ENCODE data around the gene ECHS1. TPM values are rescaled to one million over a fixed set of nuclear protein-coding genes. Genes with fewer than 3 reads are reported as not detected.

The ECHS1 gene
- total and polyA plus RNA-seq, 7 donors = 83.2 to 151 (median 121) TPM

DNA sequence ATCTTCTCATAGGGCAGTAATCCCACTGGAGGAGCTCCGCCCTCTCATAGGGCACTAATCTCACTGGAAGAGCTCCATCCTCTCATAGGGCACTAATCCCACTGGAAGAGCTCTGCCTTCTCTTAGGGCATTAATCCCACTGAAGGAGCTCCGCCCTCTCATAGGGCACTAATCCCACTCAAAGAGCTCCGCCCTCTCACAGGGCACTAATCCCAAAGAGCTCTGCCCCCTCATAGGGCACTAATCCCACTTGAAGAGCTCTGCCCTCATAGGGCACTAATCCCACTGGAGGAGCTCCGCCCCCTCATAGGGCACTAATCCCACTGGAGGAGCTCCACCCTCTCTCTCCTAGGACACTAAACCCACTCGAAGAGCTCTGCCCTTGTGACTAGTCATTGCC, 11.9 kb downstream of the ECHS1 start:
- H3K36me3 ChIP-seq (ENCODE audit: insufficient read depth in 1 of 2, low read depth in 1 of 2) = peaks cover 4 to 45% of the 10 kb centered on the region in 2 donors
- 83 to 87% (median 87%) methylated on average over 5 of the region's 5 CpGs for WGBS, 3 donors
- intact Hi-C loops (cut with DNase I) = no loop called here
- no peak overlapping the region for H3K4me3 ChIP-seq
- H3K4me1 ChIP-seq = peaks cover 4% of the 10 kb centered on the region
- no peaks in the 10 kb centered on the region for H3K9me3 ChIP-seq
- no peak overlapping the region for H3K27ac ChIP-seq
- no peak for DNase-seq
- TF ChIP-seq, protein P1, sequence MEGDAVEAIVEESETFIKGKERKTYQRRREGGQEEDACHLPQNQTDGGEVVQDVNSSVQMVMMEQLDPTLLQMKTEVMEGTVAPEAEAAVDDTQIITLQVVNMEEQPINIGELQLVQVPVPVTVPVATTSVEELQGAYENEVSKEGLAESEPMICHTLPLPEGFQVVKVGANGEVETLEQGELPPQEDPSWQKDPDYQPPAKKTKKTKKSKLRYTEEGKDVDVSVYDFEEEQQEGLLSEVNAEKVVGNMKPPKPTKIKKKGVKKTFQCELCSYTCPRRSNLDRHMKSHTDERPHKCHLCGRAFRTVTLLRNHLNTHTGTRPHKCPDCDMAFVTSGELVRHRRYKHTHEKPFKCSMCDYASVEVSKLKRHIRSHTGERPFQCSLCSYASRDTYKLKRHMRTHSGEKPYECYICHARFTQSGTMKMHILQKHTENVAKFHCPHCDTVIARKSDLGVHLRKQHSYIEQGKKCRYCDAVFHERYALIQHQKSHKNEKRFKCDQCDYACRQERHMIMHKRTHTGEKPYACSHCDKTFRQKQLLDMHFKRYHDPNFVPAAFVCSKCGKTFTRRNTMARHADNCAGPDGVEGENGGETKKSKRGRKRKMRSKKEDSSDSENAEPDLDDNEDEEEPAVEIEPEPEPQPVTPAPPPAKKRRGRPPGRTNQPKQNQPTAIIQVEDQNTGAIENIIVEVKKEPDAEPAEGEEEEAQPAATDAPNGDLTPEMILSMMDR (IDR thresholded peaks at IDR 0.05) = no peak
- H3K27me3 ChIP-seq (ENCODE audit: insufficient read depth in 3 of 3, low read length in 2 of 3) = no peaks in the 10 kb centered on the region
- ATAC-seq = no peak

DNA sequence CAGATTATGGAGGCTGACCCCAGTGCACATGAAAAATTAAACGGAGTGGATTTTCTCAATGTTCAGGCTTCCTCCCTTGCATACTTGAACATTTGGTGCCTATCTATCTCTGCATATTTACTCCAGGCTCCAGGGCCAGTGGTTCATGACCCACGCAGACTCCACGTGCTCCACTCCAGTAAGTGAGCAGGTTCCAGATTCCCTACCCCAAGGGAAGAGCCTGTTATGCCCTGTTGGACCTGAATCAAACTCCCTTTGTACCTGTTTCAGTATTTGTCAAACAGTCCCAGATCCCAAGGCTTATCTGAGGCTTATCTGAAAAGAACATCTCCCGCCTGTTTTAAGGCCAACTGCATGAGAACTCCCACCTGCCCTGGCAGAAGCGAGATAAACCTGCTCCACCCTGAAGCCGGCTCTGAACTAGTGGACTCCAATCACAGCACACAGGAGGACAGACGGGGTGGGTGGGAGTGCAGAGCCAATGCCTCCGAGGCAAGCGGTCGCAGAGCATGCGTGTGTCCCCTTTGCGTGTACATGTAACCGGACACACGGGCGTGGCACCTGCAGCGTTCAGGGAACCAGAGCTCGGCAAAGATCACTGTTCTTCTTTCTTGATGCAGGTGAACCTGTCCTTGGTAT, 13.1 kb downstream of the ECHS1 start:
- WGBS, 3 donors = 80 to 84% (median 81%) methylated on average over 17 of the region's 17 CpGs
- no peak for DNase-seq

DNA sequence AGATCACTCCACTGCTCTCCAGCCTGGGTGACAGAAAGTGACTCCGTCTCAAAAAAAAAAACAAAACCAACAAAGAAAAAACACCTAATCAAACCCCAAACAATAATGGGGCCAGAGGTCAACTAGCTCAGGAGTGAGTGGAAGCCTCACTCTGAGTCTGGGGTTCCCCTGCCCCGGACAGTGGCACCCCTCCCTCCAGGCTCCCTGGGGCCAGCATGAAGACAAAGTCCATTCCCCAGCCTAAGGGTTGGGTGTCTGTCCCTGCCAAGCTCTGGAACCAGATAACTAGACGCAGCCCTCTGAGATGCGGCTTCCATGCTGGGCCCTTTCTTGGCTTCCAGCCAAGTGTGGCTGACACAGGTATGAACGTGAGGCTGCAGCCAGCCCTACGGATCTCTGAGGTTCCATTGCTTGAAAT, 13.6 kb downstream of the ECHS1 start:
- Histone ChIP-seq H3K4me1 (peaks cover 4% of the 10 kb centered on the region), H3K9me3 (no peaks in the 10 kb centered on the region), H3K36me3 (ENCODE audit: insufficient read depth in 1 of 2, low read depth in 1 of 2) (peaks cover 4 to 29% of the 10 kb centered on the region in 2 donors), H3K4me3 (no peak overlapping the region), H3K27ac (no peak overlapping the region), H3K27me3 (ENCODE audit: insufficient read depth in 3 of 3, low read length in 2 of 3) (peaks cover 0 to 8% (median 0%) of the 10 kb centered on the region in 3 donors)
- TF ChIP-seq, protein P1 (IDR thresholded peaks at IDR 0.05) = no peak
- 54 to 68% (median 65%) methylated on average over 6 of the region's 6 CpGs for WGBS, 3 donors
- DNase-seq (peak in 1 of 2 donors; percentile 28), ATAC-seq (no peak)
- intact Hi-C loops (cut with DNase I) = no loop called here

More for the DNA sequence above, 13.1 kb downstream of the ECHS1 start:
- Histone ChIP-seq H3K36me3 (ENCODE audit: insufficient read depth in 1 of 2, low read depth in 1 of 2) (peaks cover 4 to 34% of the 10 kb centered on the region in 2 donors), H3K4me3 (no peak overlapping the region), H3K27me3 (ENCODE audit: insufficient read depth in 3 of 3, low read length in 2 of 3) (peaks cover 0 to 8% (median 0%) of the 10 kb centered on the region in 3 donors), H3K4me1 (peaks cover 4% of the 10 kb centered on the region), H3K27ac (no peak overlapping the region), H3K9me3 (no peaks in the 10 kb centered on the region)
- intact Hi-C loops (cut with DNase I) = no loop called here
- TF ChIP-seq, protein P1 (IDR thresholded peaks at IDR 0.05) = no peak
- ATAC-seq = no peak

DNA sequence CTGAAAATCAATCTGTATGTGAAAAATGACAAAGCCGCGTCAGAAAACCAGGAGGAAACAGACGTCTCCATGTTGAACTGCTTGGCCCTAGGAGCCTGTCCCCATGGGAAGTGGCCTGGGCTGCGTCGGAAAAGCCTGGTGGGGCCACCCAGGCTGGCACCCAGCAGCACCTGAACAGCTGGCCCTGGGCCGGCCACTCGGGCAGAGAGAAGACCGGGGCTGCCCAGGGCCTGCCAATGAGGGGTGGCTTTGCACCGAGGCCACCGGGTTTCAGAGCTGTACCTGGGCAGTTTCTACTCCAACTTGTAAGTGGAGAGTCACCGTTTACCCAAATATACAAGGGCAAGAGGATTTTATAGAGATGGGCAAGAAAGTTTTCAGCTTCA, 14.2 kb downstream of the ECHS1 start:
- Histone ChIP-seq H3K27me3 (ENCODE audit: insufficient read depth in 3 of 3, low read length in 2 of 3) (peaks cover 0 to 8% (median 0%) of the 10 kb centered on the region in 3 donors), H3K4me1 (peaks cover 4% of the 10 kb centered on the region), H3K9me3 (no peaks in the 10 kb centered on the region), H3K27ac (no peak overlapping the region), H3K4me3 (no peak overlapping the region), H3K36me3 (ENCODE audit: insufficient read depth in 1 of 2, low read depth in 1 of 2) (peaks cover 4 to 22% of the 10 kb centered on the region in 2 donors)
- 62 to 85% (median 68%) methylated on average over 11 of the region's 11 CpGs for WGBS, 3 donors
- TF ChIP-seq, protein P1 (IDR thresholded peaks at IDR 0.05) = no peak
- intact Hi-C loops (cut with DNase I) = no loop called here
- no peak for ATAC-seq
- peak in 1 of 2 donors; percentile 53 for DNase-seq
